H9 (cell line): ENCODE data around the gene GYG2. TPM values are rescaled to one million over a fixed set of nuclear protein-coding genes. Genes with fewer than 3 reads are reported as not detected.
"Not testable (repeated sequence)": the region's sequence is repeated elsewhere in the genome, so short reads cannot be mapped to it uniquely, and the experiment has no call there.

Experiments used
- DNase-seq: peaks from one replicate; pipeline ENCODE4 v3.0.0-alpha.2; 2017
- H2AFZ ChIP-seq: one replicate; pipeline ENCODE4 v1.6.1; 2013; ENCODE audit warnings: mild to moderate bottlenecking, low read length, control low read depth, moderate library complexity
- H2AK5ac ChIP-seq: 2 replicates; pipeline ENCODE4 v1.6.1; 2013; ENCODE audit warnings: low read length, control low read depth, mixed read lengths; ENCODE audit not compliant: insufficient read length
- H2BK120ac ChIP-seq: one replicate; pipeline ENCODE4 v1.6.1; 2013; ENCODE audit warnings: low read depth, mild to moderate bottlenecking, low read length, control low read depth, inconsistent platforms; ENCODE audit not compliant: poor library complexity, severe bottlenecking
- H2BK12ac ChIP-seq: 2 replicates; pipeline ENCODE4 v1.6.1; 2013; ENCODE audit warnings: low read length, control low read depth, mixed read lengths, low read depth; ENCODE audit not compliant: insufficient read length
- H2BK15ac ChIP-seq: 2 replicates; pipeline ENCODE4 v1.6.1; 2013; ENCODE audit warnings: low read depth, low read length, control low read depth
- H2BK20ac ChIP-seq: one replicate; pipeline ENCODE4 v1.6.1; 2013; ENCODE audit warnings: low read depth, mild to moderate bottlenecking, low read length, control low read depth, inconsistent platforms; ENCODE audit not compliant: poor library complexity, severe bottlenecking
- H2BK5ac ChIP-seq: 2 replicates; pipeline ENCODE4 v1.6.1; 2013; ENCODE audit warnings: low read length, control low read depth, mixed read lengths; ENCODE audit not compliant: insufficient read length
- H3K14ac ChIP-seq: 2 replicates; pipeline ENCODE4 v1.6.1; 2013; ENCODE audit warnings: low read length, control low read depth; ENCODE audit not compliant: insufficient read depth
- H3K18ac ChIP-seq: 2 replicates; pipeline ENCODE4 v1.6.1; 2013; ENCODE audit warnings: low read depth, mild to moderate bottlenecking, mixed read lengths, low read length, control low read depth; ENCODE audit not compliant: insufficient read length
- H3K23ac ChIP-seq: 2 replicates; pipeline ENCODE4 v1.6.1; 2013; ENCODE audit warnings: low read length, control low read depth, mixed read lengths, low read depth; ENCODE audit not compliant: insufficient read length
- H3K23me2 ChIP-seq: 2 replicates; pipeline ENCODE4 v1.6.1; 2013; ENCODE audit warnings: low read depth, mild to moderate bottlenecking, mixed read lengths, low read length, control low read depth; ENCODE audit not compliant: insufficient read length, poor library complexity, severe bottlenecking
- H3K27ac ChIP-seq: 2 replicates; pipeline ENCODE4 v1.5.1; 2013; ENCODE audit warnings: low read length, control low read depth, mixed read lengths, low read depth; ENCODE audit not compliant: insufficient read length
- H3K27me3 ChIP-seq: 2 replicates; pipeline ENCODE4 v1.6.1; 2013; ENCODE audit warnings: low read length, control low read depth, inconsistent platforms; ENCODE audit not compliant: insufficient read depth
- H3K4ac ChIP-seq: 2 replicates; pipeline ENCODE4 v1.6.1; 2013; ENCODE audit warnings: low read depth, mild to moderate bottlenecking, control low read depth, inconsistent platforms, low read length, moderate library complexity
- H3K4me1 ChIP-seq: 2 replicates; pipeline ENCODE4 v1.6.1; 2013; ENCODE audit warnings: low read length, control low read depth, inconsistent platforms; ENCODE audit not compliant: insufficient read depth
- H3K4me2 ChIP-seq: 2 replicates; pipeline ENCODE4 v1.6.1; 2013; ENCODE audit warnings: low read length, control low read depth, mixed read lengths; ENCODE audit not compliant: insufficient read length, insufficient read depth
- H3K56ac ChIP-seq: 2 replicates; pipeline ENCODE4 v1.6.1; 2013; ENCODE audit warnings: low read depth, mild to moderate bottlenecking, mixed read lengths, low read length, control low read depth; ENCODE audit not compliant: insufficient read length
- H3K79me1 ChIP-seq: 2 replicates; pipeline ENCODE4 v1.6.1; 2013; ENCODE audit warnings: low read depth, mild to moderate bottlenecking, moderate library complexity, low read length, control low read depth, inconsistent platforms; ENCODE audit not compliant: insufficient read depth, poor library complexity, severe bottlenecking
- H3K79me2 ChIP-seq: 2 replicates; pipeline ENCODE4 v1.6.1; 2013; ENCODE audit warnings: low read length, control low read depth, inconsistent platforms; ENCODE audit not compliant: insufficient read depth
- H3K9ac ChIP-seq: 2 replicates; pipeline ENCODE4 v1.6.1; 2013; ENCODE audit warnings: low read length, control low read depth, mixed read lengths; ENCODE audit not compliant: insufficient read length; ENCODE audit errors: extremely low read depth
- H3K9me3 ChIP-seq: one replicate; pipeline ENCODE4 v1.6.1; 2013; ENCODE audit warnings: low read depth, low read length, inconsistent platforms; ENCODE audit not compliant: control insufficient read depth
- H3T11ph ChIP-seq: one replicate; pipeline ENCODE4 v1.6.1; 2013; ENCODE audit warnings: mild to moderate bottlenecking, low read length, control low read depth, inconsistent platforms
- H4K20me1 ChIP-seq: one replicate; pipeline ENCODE4 v1.6.1; 2013; ENCODE audit not compliant: control insufficient read depth, insufficient read length, insufficient read depth
- H4K5ac ChIP-seq: 2 replicates; pipeline ENCODE4 v1.6.1; 2013; ENCODE audit warnings: low read depth, mild to moderate bottlenecking, mixed read lengths, low read length, control low read depth; ENCODE audit not compliant: insufficient read length
- H4K8ac ChIP-seq: replicated peaks from 2 replicates; pipeline ENCODE4 v1.6.1; 2013; ENCODE audit warnings: low read length, control low read depth, mixed read lengths, low read depth; ENCODE audit not compliant: insufficient read length
- H4K91ac ChIP-seq: 2 replicates; pipeline ENCODE4 v1.6.1; 2013; ENCODE audit warnings: low read depth, mild to moderate bottlenecking, moderate library complexity, mixed read lengths, low read length, control low read depth; ENCODE audit not compliant: insufficient read length
- H3K27ac Mint-ChIP-seq, 3 experiments: 2 replicates in 2 of 3; 3 replicates in 1 of 3; pipeline ENCODE4 v1.8.0; 2020 to 2021; ENCODE audit warnings: mixed read lengths in 3 of 3, mild to moderate bottlenecking in 1 of 3, moderate library complexity in 1 of 3
- H3K27me3 Mint-ChIP-seq: 2 replicates; pipeline ENCODE4 v1.8.0; 2021; ENCODE audit warnings: low read depth, mild to moderate bottlenecking, moderate library complexity, mixed read lengths
- H3K36me3 Mint-ChIP-seq, 3 experiments: 2 replicates in 2 of 3; 3 replicates in 1 of 3; pipeline ENCODE4 v1.8.0; 2020 to 2021; ENCODE audit warnings: low read depth in 3 of 3, mixed read lengths in 3 of 3; ENCODE audit not compliant: insufficient read depth in 1 of 3
- H3K4me1 Mint-ChIP-seq, 2 experiments: 2 replicates each; pipeline ENCODE4 v1.8.0; 2020; ENCODE audit warnings: mixed read lengths in 2 of 2
- H3K4me3 Mint-ChIP-seq, 2 experiments: 2 replicates in 1 of 2; 3 replicates in 1 of 2; pipeline ENCODE4 v1.8.0; 2020 to 2021; ENCODE audit warnings: mild to moderate bottlenecking in 2 of 2, mixed read lengths in 2 of 2, moderate library complexity in 1 of 2
- H3K9me3 Mint-ChIP-seq, 2 experiments: 2 replicates in 1 of 2; 3 replicates in 1 of 2; pipeline ENCODE4 v1.8.0; 2020; ENCODE audit warnings: mild to moderate bottlenecking in 2 of 2, mixed read lengths in 2 of 2, moderate library complexity in 1 of 2
- CTCF ChIP-seq: fragments of 200-600 bp; sonication (generic); conservative IDR thresholded peaks from 3 replicates; pipeline ENCODE4 v1.8.0; 2021; ENCODE audit warnings: antibody characterized with exemption, mild to moderate bottlenecking
- WGBS: extraction: QIAGEN DNeasy Blood & Tissue Kit; methylation state at CpG from one replicate; pipeline ENCODE4 v1.1.7; 2013; ENCODE audit warnings: missing lambda C conversion rate, low lambda C conversion rate, mixed read lengths; ENCODE audit not compliant: insufficient read length; ENCODE audit errors: extremely low coverage; 5-methylcytosine and 5-hydroxymethylcytosine counted together
- total RNA-seq: library from RNA; stranded (reverse); gene quantifications from 2 replicates; pipeline ENCODE4 v1.2.1, GENCODE V29; 2021

GYG2 gene
- total RNA-seq, 1 experiment from 2014 or later = 95.9 TPM

GRCh38 chrX:2794336-2794735 lies 34.4 kb upstream of the GYG2 start:
- no peak for DNase-seq
- Histone ChIP-seq H3K4me1 (peaks cover 9% of the 10 kb centered on the region), H2BK15ac (no peak overlapping the region), H4K20me1 (no peaks in the 10 kb centered on the region), H3K23ac (no peak overlapping the region), H3K23me2 (no peaks in the 10 kb centered on the region), H2AFZ (no peak overlapping the region), H3T11ph (no peak overlapping the region), H2BK20ac (no peak overlapping the region), H2BK120ac (no peak overlapping the region), H2AK5ac (no peak overlapping the region), H3K9me3 (no peaks in the 10 kb centered on the region), H3K14ac (no peak overlapping the region; the same call in 1 of the 2 replicates), H3K4ac (no peak overlapping the region), H3K4me2 (no peak overlapping the region), H3K56ac (no peak overlapping the region), H4K8ac (no peak overlapping the region), H4K91ac (no peak overlapping the region), H3K79me1 (no peaks in the 10 kb centered on the region), H3K27ac (no peak overlapping the region), H3K79me2 (no peaks in the 10 kb centered on the region), H3K18ac (no peak overlapping the region), H2BK12ac (no peak overlapping the region), H3K27me3 (no peaks in the 10 kb centered on the region), H3K9ac (no peak overlapping the region), H4K5ac (no peak overlapping the region), H2BK5ac (no peak overlapping the region)
- no CpG with 5 or more reads among the region's 19 CpGs for WGBS
- Mint-ChIP-seq H3K27me3 (no peaks in the 10 kb centered on the region; the same call in 1 of the 2 replicates), H3K4me1 (peaks cover 53 to 57% of the 10 kb centered on the region in 2 experiments), H3K9me3 (no peaks in the 10 kb centered on the region; a peak in 1 of 5 replicates), H3K36me3 (no peaks in the 10 kb centered on the region), H3K4me3 (peak overlapping the region in 1 of 2 experiments; percentile 4; a peak in 1 of 5 replicates), H3K27ac (peak overlapping the region in 1 of 3 experiments; percentile 18; a peak in 2 of 7 replicates)
- no peak for TF ChIP-seq CTCF

- not testable (repeated sequence) for H3K36me3 Mint-ChIP-seq, H3K9ac ChIP-seq, H4K5ac ChIP-seq, H4K91ac ChIP-seq, H2AFZ ChIP-seq, H3K18ac ChIP-seq, H3K4me3 Mint-ChIP-seq, H2AK5ac ChIP-seq, H3K9me3 Mint-ChIP-seq, H2BK15ac ChIP-seq, H2BK5ac ChIP-seq, DNase-seq, H3K9me3 ChIP-seq, H2BK20ac ChIP-seq, H3K23ac ChIP-seq, H3K4me2 ChIP-seq, H3K27me3 Mint-ChIP-seq, H2BK12ac ChIP-seq, H4K20me1 ChIP-seq, H3K27ac ChIP-seq, H3K14ac ChIP-seq, H3K27me3 ChIP-seq, H3K79me2 ChIP-seq, H3K4me1 ChIP-seq, H2BK120ac ChIP-seq, H3K56ac ChIP-seq, H3K4ac ChIP-seq, H3K23me2 ChIP-seq, H3K79me1 ChIP-seq, H4K8ac ChIP-seq, H3T11ph ChIP-seq
- WGBS = no CpG with 5 or more reads among the region's 15 CpGs
- peaks cover 56 to 63% of the 10 kb centered on the region in 2 experiments for H3K4me1 Mint-ChIP-seq
- peak overlapping the region in 1 of 3 experiments; percentile 58; a peak in 2 of 7 replicates for H3K27ac Mint-ChIP-seq
Measured at GRCh38 chrX:2796808-2797207, 31.9 kb upstream of the GYG2 start.
